Measurements from ENCODE around the gene THOC7.

The THOC7 gene

DNA sequence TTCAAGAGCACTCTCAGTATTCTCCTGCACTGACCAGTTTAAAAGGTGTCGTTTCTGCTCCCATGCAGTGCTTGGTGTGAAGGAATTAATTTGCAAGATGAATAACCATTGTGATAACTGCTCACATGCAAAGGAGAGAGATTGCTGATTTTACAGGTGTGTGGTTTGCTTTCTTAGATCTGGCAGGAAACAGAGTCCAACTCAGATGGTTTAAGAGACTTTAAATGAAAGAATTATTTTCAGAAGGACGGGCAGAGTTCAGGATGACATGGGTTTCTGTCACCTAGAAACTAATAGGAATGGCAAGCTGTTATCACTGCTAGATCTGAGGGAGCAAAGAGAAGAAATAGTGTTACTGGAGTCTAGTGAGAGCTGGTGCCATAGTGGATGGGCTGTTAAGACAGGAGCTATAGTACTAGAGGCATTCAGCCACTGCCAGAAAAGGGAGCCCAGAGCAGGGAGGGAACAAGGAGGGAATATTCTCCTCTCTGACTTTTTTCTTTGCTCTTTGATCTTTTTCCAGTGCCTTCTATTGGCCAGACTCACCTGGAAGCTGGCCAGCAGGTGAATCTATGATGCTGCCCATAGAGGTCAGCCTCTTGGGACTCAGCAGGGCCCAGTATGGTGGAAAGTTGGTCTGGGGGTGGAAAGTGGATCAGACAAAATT, 14.9 kb upstream of the THOC7 start:
- no peak for DNase-seq (ENCODE audit: low read depth)

DNA sequence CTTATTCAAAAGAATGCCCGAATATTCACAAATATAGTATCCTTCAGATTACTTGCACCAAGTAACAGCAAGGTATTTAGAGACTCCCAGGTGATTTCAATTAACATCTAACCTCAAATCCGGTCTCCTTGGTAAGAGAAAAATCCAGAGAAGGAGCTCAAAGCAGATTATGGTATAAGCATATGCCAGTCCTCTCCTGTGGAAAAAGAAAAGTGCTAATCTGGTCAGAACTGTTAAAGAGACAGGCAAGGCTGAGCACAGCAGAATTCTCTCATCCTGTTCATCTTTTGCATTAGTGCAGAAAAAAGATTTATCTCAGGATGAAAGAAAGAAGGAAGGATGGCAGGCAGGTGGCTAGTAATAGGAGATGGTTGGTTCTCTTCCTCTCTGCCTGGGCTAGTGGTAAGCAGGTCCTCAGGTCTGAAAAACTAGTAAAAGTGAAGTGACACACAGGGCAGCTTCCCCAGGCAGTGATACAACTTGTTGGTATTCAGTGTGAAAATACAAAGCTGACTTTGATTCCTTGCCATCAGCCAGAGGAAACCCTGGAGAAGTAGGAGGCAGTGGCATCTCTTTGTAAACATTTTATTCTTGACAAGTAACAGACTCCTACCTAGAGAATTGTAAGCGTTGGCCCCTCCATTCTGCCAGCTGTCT, 14.3 kb upstream of the THOC7 start:
- DNase-seq (ENCODE audit: low read depth): no peak

DNA sequence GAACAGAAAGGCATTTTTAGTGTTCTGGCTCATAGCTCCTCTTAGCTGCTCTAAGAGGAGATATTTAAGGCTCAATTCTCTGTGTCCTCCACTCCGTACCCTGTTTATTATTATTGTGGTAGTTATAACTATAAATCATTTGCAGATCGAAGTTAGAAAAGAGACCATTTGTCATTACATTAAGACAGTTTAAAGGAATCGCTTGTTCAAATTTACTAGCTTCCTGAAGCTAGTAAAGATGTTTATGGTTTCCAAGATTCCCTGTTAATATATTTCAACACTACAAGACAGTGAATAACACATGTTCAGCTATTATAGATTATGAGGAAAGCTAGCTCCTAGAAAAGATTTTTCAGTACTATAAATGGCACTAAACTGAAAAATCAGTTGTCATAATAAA, 12.7 kb upstream of the THOC7 start:
- no peak for DNase-seq (ENCODE audit: low read depth)

DNA sequence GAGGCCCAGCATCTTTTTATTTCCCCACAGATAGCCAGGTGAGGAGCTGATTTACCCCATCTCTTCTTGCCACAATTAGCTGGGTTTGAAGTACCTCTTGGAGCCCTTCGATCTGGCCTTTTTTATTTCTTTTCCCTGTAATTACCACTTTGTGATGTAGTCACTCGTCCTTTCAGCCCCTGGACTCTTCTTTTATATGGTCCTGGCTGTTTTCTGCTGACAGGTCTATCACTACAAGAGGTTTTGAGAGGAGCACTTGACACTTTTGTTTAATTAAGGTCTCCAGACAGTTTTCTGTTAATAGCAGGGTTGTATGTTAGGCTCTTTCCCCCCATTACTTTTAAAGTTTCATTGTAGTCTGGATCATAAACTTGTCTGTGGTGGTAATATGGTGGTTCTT, 11.9 kb upstream of the THOC7 start:
- no peak for DNase-seq (ENCODE audit: low read depth)

DNA sequence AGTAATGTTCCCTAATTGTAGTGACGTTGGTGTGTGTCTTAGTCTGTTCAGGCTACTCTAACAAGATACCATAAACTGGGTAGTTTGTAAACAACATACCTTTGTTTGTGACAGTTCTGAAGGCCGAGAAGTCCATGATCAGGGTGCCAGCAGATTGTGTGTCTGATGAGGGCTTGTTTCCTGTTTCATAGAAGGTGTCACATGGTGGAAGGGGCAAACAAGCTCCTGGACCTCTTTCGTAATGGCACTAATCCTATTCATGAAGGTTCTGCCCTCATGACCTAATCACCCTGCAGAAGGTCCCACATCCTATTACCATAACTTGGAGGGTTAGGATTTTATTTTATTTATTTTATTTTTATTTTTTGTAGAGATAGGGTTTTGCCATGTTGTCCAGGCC, 11.2 kb upstream of the THOC7 start:
- no peak for DNase-seq (ENCODE audit: low read depth)

DNA sequence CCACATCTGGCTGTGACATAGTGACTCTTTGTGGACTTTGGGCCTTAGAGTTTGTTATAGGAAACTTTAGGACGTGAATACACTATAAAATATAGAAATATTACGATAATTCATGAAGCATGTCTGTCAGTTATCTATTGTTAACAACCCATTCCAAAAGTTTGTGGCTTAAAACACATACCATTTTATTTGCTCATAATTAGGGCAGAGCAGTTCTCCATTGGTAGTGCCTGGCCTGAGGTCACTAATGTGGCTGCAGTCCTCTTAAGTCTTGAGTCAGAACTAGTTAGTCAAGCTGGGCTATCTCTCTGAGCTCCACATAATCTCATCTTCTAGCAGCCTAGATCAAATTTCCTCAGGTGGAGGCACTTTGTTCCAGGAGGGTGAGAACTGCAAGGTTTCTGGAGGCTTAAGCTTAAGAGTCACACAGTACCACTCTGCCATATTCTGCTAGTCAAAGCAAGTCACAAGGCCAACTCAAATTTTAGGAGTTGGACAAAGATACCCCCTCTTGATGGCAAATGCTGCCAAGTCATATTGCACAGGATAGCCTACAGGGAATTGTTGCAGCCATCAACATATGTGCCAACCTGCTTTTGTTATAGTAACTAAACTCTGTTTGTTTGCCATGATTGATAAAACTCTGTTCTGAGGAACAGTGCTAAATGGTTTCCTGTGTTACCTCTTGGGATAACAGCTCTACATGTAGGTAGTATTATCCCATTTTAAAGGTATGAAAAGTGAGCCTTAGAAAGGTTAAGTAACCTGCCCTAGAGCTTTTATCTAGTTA, 8.7 kb upstream of the THOC7 start:
- DNase-seq (ENCODE audit: low read depth): no peak

DNA sequence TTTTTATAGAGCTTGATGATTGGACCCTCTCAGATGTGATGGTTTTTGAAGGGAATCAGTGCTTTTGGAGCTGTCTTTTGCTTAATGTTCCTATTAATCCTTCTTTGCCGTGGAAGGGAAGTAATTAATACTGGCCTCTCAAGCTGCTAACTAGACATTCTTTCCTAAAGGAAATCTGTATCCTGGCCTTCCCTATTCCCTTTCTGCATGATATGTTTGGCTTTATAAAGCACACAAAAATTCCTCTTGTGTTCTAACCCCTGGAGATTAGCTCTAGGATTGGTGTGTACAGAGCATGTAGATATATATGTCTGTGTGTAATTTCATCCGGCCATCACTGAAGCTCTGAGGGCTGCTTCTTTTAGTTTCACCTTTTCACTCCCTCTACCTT, 7.0 kb upstream of the THOC7 start:
- DNase-seq (ENCODE audit: low read depth): no peak

DNA sequence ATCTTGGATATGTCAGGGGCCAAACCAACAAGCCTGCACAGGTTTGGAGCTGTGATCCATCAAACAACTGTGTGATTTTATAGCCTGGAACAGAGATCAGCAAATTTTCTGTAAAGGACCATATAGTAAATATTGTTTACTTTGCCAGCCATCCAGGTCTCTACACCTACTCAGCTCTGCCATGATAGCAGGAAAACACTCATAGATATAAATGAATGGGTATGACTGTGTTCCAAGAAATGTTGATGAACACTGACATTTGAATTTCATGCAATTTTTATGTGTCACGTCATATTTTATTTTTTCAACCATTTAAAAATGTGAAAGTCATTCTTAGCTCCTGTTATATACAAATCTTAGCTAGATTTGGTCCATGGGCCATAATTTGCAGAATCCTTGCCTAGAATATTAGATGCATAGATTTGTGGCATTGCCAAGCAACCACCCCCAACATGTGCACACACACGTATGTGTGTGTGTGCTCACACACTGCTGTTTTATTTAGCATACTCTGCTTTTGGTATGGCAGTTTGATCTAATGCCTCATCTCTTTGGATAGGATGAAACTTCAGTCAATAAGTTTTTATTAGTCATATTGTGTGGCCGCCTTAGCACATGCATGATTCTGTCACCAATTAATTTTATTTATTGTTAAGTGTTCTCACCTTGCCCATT, 6.5 kb upstream of the THOC7 start:
- DNase-seq (ENCODE audit: low read depth): no peak

DNA sequence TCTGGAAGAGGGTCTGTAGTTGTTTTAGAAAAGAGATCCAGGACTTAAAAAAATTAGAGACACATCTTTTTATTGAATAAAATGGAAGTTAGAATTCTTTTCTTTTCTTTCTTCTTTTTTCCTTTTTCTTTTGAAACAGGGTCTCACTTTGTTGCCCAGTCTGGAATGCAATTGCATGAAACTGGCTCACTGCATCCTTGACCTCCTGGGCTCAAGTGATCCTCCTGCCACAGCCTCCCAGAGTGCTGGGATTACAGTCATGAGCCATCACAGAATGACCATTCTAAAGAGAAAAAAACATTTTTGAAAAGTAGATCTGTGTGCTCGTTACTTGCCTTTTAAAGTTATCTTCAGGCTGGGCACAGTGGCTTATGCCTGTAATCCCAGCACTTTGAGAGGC, 3.6 kb upstream of the THOC7 start:
- no peak for DNase-seq (ENCODE audit: low read depth)

DNA sequence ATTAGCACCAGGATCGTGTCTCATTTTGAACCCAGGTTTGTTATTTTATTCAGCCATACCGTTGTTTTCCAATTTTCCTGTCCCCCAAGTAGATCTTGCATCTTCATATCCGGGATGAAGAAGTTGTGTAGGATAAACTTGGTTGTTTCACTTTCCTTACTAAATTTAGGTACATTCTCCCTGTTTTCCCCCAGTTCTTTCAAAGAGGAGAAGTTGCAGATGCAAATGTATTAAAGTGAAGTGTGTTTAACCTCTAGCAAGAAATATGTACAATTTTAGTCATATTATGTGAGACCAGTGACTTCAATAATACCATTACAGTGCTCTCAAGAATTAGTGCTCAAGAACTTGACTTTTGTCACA, 1.3 kb upstream of the THOC7 start:
- DNase-seq (ENCODE audit: low read depth): no peak

DNA sequence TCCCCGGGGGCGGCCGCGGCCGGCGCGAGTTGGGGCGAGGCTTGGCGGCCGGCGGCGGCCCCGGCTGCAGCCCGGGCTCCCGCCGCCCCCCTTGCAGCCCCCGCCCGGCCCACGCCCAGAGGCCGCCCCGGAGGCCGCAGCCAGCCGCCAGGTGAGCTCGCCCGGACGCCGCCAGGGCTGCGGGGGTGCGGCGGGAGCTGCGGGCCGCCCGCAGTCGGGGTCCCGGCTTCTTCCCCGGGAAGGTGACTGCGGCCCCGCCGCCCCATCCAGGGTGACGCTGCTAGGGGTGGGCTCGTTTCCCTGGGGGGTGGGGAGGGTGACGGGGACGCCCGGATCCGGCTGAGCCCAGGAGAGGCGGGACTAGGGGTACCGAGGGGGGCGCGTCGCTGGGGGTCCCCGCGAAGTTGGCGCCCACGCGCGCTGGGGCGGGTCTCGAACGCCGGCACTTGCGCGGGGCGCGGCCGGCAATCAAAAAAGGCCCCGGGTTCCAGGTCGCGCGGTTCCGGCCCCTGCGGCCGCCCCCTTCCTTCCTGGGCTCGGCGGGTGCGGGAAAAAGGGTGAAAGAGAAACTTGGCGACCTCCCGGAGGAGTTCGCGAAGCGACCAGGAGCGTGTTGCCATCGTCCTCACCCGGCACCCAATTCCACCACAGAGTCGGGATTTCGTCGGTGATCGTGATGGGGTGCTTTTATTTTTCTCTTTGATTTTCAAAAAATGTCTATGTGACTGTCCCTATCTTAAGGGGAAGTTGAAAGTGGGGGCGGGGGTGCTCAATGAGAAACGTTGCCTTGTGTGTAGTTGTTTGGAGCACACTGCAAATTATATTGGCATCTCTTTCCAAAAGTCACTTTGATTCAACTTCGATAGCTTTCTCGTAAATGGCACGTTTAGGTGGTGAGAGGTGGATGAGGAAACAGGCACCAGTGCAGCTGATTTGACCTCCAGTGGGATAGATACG, 681 bp upstream of the THOC7 start:
- no peak for DNase-seq (ENCODE audit: low read depth)

DNA sequence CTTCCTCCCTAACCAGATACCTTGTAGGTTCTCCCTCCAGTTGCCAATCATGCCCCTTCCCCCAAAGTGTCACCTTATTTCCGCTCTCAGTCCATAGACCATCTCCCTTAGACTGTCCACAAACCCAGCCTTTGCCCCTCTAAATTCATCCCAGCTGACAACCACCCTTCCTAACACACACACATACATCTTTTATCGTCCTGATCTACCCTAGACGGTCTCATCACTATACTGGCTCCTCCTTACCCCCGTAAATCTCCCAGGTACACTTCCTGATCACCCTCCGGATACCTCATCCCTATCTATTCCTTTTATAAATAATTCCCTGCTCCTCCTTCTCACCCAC, 828 bp downstream of the THOC7 start:
- DNase-seq (ENCODE audit: low read depth): no peak

DNA sequence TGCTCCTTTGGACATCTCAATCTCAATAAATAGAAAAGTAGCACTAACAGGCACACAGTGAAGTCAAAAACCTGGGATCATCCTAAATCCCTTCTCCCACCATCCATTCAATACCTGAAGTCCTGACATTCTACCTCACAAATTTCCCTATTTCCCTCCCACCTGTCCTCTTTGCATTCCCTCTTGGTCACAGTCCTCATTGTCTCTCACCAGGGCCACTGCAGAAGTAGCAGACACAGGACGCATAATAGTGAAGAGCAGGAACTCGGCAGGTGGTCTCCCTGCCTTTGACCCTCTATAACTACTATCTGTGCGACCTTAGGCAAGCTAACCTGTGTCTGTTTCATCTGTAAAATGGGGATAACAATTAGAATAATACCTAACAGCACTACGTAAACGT, 2.3 kb downstream of the THOC7 start:
- DNase-seq (ENCODE audit: low read depth): no peak

DNA sequence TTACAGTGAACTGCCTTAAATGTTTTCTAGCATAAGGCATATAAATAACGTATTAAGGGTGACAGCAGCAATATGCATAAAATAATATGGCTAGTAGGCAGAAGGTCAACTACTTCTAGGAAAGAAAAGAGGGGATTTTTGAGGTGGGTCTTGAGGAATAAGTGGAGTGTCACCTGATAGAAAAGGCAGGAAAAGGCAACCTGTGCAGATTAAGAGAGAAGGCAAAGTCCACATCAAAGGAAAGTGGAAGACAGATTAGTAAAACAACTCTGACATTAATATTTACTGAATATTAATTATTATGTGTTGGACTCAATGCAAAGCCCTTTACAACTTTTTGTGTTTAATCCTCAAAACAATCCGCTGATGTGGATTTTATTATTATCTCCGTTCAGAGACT, 2.8 kb downstream of the THOC7 start:
- DNase-seq (ENCODE audit: low read depth): no peak

DNA sequence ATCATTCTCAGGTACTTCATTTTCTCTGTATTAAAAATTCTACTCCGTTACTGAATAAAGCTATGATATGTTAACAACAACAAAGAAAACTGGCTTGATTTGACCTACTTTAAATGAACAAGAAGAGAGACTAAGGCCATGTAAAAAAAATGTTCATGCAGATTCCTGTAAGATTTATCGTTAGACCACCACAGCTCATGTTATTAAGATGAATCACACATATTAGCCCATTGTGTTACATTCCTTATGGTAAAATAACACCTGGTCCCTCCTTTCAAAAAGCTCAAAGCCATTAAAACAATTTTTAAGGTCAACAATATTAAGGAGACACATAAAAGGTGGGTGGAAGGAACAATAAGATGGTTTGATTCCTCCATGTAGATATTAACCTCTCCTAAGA, 6.3 kb downstream of the THOC7 start:
- DNase-seq (ENCODE audit: low read depth): no peak

DNA sequence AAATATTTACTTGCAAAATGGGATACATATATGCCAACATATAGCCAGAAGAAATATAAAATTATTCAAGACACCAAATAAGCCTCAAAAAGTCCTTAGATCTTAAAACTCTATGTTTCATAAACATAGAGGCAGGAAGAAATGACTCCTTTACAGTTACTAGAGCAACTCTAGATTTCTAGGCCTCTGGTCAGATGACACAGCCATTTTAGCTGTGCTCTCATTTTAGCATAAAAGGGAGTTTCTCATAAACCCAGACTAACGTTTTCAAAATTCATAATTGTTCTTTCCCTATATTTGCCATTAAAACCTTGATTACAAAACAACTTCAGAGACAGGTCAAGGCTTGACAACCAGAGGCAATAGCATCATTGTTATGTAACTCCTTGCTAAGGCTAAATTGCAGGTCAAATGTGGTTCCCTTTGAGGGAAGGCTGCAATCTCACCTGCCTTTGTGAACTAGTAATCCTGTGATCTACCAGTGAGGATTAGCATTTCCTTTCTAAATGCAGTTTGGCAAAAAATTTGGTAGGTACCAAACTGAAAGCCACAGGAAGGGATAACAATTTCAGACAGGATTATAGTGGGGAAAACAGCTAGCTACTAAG, 8.2 kb downstream of the THOC7 start:
- DNase-seq (ENCODE audit: low read depth): no peak

DNA sequence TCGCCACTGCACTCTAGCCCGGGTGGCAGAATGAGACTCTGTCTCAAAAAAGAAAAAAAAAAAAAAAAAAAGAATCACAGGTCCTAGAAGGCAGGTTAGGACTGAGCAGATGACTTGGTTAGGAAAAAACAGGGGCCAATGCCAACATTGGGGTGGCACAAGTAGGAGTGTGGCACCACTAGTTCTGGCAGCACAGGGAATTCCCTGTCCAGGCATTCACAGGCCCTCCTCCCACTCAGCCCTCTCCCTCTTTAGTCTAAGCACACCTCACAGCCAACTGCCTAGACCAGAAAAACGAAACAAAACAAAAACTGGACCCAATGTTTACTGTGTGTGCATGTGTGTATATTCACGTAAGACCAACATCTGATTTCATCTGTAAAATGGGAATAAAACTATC, 10.5 kb downstream of the THOC7 start:
- no peak for DNase-seq (ENCODE audit: low read depth)

DNA sequence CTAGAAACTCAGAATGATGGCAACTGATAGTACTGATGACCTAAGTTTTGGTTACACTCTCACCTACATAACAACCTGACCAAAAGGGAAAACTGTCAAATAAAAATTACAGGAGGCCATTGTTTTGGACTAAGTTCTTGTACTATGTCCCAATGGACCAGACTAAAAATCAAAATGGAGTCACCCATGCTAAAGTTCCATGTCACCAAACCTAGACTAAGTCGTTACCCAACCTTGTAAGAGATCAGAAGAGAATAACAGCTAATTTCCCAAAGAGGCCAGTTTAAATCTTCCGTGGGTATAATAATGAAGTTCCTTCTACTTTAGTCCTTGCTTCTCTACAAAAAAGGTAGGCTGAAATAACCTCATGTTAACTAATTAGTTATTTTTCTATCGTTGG, 12.3 kb downstream of the THOC7 start:
- no peak for DNase-seq (ENCODE audit: low read depth)

DNA sequence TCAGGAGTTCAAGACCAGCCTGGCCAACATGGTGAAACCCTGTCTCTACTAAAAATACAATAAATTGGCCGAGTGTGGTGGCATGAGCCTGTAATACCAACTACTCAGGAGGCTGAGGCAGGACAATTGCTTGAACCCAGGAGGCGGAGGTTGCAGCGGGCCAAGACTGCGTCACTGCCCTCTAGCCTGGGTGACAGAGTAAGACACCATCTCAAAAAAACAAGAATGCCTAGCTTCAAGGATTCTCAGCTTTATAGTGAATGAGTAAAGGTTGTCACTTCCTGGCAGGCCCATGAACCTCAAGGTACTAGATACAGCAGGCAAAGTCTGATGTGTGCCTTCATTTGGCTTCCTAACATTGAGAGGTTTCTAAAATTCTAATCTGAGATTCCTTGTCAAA, 14.4 kb downstream of the THOC7 start:
- DNase-seq (ENCODE audit: low read depth): no peak

DNA sequence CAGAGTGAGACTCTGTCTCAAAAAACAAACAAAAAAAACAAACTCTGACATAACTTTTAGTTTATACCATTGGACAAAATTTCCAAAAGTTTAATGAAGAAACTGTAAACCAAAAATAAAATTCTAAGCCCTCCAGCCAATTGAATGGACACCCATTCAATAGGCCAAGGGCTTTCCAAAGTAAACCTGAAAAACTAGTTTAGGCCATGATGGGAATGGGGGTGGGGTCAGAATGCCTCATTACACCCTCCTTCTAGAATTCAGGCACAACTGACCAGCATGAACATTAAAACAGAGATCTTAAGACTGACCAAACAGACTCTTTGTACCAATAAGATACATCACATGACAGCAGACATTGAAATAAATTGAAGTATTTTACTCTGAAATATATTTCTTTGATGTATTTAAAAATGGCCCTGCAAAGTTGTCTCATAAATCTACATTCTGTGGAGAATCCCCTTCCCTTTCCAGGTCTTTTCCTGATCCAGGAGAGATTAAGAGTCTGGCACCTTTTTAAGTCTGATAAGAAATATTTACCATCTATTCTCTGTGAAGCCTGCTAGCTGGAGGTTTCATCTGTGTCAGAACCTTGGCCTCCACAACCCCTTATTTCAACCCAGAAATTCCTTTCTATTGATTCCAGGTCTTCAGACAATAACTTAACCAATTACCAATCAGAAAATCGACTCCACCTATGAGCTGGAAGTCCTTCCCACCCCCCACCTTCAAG, 15.7 kb downstream of the THOC7 start:
- no peak for DNase-seq (ENCODE audit: low read depth)

DNA sequence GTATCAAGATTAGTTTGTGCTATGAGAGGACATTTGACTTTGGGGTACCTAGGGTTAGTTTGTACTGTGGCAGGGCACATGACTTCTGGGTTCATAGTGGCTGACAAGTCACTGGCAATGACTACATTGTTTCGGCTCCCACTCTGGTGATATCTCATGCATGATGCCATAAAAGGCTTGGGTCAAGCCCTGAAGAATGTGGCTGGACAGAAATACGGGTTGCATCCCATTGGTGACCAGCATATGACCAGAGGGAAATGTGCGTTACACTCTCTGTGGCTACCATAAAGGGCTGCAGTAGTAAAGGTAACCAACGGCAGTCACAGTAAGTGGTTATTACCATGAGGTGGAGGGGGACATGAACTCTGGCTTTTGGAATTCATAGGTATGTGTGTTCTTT, 18.4 kb downstream of the THOC7 start:
- no peak for DNase-seq (ENCODE audit: low read depth)

Data from CMK (cell line).